Measurements from ENCODE around the gene TVP23C.
"Not testable (repeated sequence)": the region's sequence is repeated elsewhere in the genome, so short reads cannot be mapped to it uniquely, and the experiment has no call there.

TVP23C gene

GRCh38 chr17:15561439-15561838 lies 1.8 kb downstream of the TVP23C start:
- H3K9ac ChIP-seq (ENCODE audit: low read length); H3K4me1 ChIP-seq (ENCODE audit: control insufficient read depth, insufficient read depth, low read length); H3K27ac ChIP-seq (ENCODE audit: low read depth, low read length); H3K4me3 ChIP-seq (ENCODE audit: low read length); H3K27me3 ChIP-seq (ENCODE audit: control insufficient read depth, insufficient read depth, low read length); H3K36me3 ChIP-seq (ENCODE audit: control insufficient read depth, insufficient read depth, low read length): not testable (repeated sequence)

GRCh38 chr17:15558403-15559105 lies 4.7 kb downstream of the TVP23C start:
- not testable (repeated sequence) for H3K9ac ChIP-seq (ENCODE audit: low read length); H3K4me3 ChIP-seq (ENCODE audit: low read length); H3K27me3 ChIP-seq (ENCODE audit: control insufficient read depth, insufficient read depth, low read length); H3K36me3 ChIP-seq (ENCODE audit: control insufficient read depth, insufficient read depth, low read length); H3K4me1 ChIP-seq (ENCODE audit: control insufficient read depth, insufficient read depth, low read length); H3K27ac ChIP-seq (ENCODE audit: low read depth, low read length)

GRCh38 chr17:15557334-15557832 lies 5.9 kb downstream of the TVP23C start:
- not testable (repeated sequence) for H3K9ac ChIP-seq (ENCODE audit: low read length); H3K27ac ChIP-seq (ENCODE audit: low read depth, low read length); H3K36me3 ChIP-seq (ENCODE audit: control insufficient read depth, insufficient read depth, low read length); H3K4me3 ChIP-seq (ENCODE audit: low read length); H3K27me3 ChIP-seq (ENCODE audit: control insufficient read depth, insufficient read depth, low read length); H3K4me1 ChIP-seq (ENCODE audit: control insufficient read depth, insufficient read depth, low read length)

GRCh38 chr17:15552932-15553331 lies 10.4 kb downstream of the TVP23C start:
- H3K4me1 ChIP-seq (ENCODE audit: control insufficient read depth, insufficient read depth, low read length); H3K27ac ChIP-seq (ENCODE audit: low read depth, low read length); H3K27me3 ChIP-seq (ENCODE audit: control insufficient read depth, insufficient read depth, low read length); H3K9ac ChIP-seq (ENCODE audit: low read length); H3K4me3 ChIP-seq (ENCODE audit: low read length); H3K36me3 ChIP-seq (ENCODE audit: control insufficient read depth, insufficient read depth, low read length): not testable (repeated sequence)

DNA sequence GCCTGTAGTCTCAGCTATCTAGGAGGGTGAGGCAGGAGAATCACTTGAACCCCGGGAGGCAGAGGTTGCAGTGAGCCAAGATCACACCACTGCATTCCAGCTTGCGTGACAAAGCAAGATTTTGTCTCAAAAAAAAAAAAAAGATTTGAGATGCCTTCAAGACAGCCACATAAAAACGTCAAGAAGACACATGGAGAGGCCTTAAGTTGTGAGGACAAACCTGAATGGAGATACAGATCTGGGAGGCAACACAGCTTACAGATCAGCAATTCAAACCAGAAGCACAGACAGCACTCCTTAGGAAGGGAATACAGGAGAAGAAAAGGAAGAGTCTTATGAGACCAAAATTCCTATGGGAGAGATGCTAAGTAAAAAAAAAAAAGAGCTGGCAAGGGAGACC lies 13.7 kb downstream of the TVP23C start:
- H3K9ac ChIP-seq (ENCODE audit: low read length); H3K4me1 ChIP-seq (ENCODE audit: control insufficient read depth, insufficient read depth, low read length); H3K27ac ChIP-seq (ENCODE audit: low read depth, low read length); H3K27me3 ChIP-seq (ENCODE audit: control insufficient read depth, insufficient read depth, low read length); H3K4me3 ChIP-seq (ENCODE audit: low read length); H3K36me3 ChIP-seq (ENCODE audit: control insufficient read depth, insufficient read depth, low read length): not testable (repeated sequence)

GRCh38 chr17:15546604-15547003 lies 16.7 kb downstream of the TVP23C start:
- not testable (repeated sequence) for H3K9ac ChIP-seq (ENCODE audit: low read length); H3K27ac ChIP-seq (ENCODE audit: low read depth, low read length); H3K27me3 ChIP-seq (ENCODE audit: control insufficient read depth, insufficient read depth, low read length); H3K4me1 ChIP-seq (ENCODE audit: control insufficient read depth, insufficient read depth, low read length); H3K36me3 ChIP-seq (ENCODE audit: control insufficient read depth, insufficient read depth, low read length); H3K4me3 ChIP-seq (ENCODE audit: low read length)

DNA sequence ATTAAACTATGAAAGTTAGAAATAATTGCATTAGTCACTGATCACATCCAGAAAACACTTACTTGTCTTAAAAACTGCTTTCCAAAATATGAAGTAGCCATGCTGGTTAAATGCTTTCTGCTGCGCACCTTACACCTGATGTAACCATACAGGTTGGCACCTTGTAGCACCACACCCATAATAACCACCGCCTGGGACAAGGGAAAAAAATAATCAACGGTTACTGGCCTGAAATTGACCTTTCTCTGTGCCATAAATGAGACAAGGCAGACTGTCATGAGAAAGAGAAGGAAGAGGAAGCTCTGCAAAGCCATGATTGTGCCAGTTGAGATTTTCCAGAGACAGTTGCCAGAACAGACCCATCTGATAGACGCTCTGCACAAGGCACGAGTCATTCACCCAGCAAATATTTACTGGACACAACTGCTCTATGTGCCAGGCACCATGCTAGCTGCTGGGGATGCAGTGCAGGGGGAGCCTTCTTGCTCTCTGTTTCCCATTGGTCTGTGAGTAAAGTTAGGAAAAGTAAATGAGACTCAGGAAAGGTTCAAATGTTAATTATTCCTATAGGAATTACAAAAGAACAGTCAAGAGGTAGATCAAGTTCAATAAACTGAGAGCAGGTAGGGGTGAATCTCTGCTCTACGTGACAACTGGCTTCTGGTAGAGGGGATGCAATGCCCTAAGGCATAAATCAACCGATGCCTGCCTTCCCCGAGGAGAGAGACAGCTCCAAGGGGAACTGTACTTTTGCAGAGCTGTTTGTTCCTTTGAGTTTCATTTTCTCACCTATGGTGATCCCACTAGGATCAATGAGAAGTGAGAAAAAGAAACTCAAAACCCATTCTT lies 22.7 kb downstream of the TVP23C start:
- not testable (repeated sequence) for H3K9ac ChIP-seq (ENCODE audit: low read length); H3K36me3 ChIP-seq (ENCODE audit: control insufficient read depth, insufficient read depth, low read length); H3K4me1 ChIP-seq (ENCODE audit: control insufficient read depth, insufficient read depth, low read length); H3K27ac ChIP-seq (ENCODE audit: low read depth, low read length); H3K27me3 ChIP-seq (ENCODE audit: control insufficient read depth, insufficient read depth, low read length); H3K4me3 ChIP-seq (ENCODE audit: low read length)

DNA sequence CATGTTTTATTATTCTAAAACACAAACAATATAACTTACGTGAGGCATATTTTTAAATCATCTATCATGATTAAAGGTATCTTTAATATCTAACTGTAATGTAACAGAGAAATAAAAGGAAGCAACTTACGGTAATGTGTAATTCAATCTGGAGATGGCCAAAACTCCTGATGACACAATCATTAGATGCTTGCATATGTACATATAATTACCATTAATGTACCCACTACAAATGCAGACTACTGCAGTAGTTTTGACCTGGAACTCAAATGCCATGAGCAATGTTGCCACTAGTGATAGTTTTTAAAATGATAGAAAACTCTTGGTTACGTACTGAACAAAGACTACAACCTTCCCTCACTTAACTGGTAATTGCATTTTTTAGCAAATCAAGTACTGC lies 30.2 kb downstream of the TVP23C start:
- not testable (repeated sequence) for H3K9ac ChIP-seq (ENCODE audit: low read length); H3K27ac ChIP-seq (ENCODE audit: low read depth, low read length); H3K27me3 ChIP-seq (ENCODE audit: control insufficient read depth, insufficient read depth, low read length); H3K4me3 ChIP-seq (ENCODE audit: low read length); H3K4me1 ChIP-seq (ENCODE audit: control insufficient read depth, insufficient read depth, low read length); H3K36me3 ChIP-seq (ENCODE audit: control insufficient read depth, insufficient read depth, low read length)

GRCh38 chr17:15526292-15527218 lies 36.7 kb downstream of the TVP23C start:
- not testable (repeated sequence) for H3K36me3 ChIP-seq (ENCODE audit: control insufficient read depth, insufficient read depth, low read length); H3K4me3 ChIP-seq (ENCODE audit: low read length); H3K27me3 ChIP-seq (ENCODE audit: control insufficient read depth, insufficient read depth, low read length); H3K27ac ChIP-seq (ENCODE audit: low read depth, low read length); H3K9ac ChIP-seq (ENCODE audit: low read length); H3K4me1 ChIP-seq (ENCODE audit: control insufficient read depth, insufficient read depth, low read length)

- H3K27me3 ChIP-seq (ENCODE audit: control insufficient read depth, insufficient read depth, low read length); H3K27ac ChIP-seq (ENCODE audit: low read depth, low read length); H3K4me1 ChIP-seq (ENCODE audit: control insufficient read depth, insufficient read depth, low read length); H3K36me3 ChIP-seq (ENCODE audit: control insufficient read depth, insufficient read depth, low read length); H3K9ac ChIP-seq (ENCODE audit: low read length); H3K4me3 ChIP-seq (ENCODE audit: low read length): not testable (repeated sequence)
Measured at GRCh38 chr17:15524990-15525985, 38.0 kb downstream of the TVP23C start.

- Histone ChIP-seq H3K9ac (ENCODE audit: low read length) (no peak overlapping the region), H3K27ac (ENCODE audit: low read depth, low read length) (no peak overlapping the region), H3K27me3 (ENCODE audit: control insufficient read depth, insufficient read depth, low read length) (no peaks in the 10 kb centered on the region), H3K4me1 (ENCODE audit: control insufficient read depth, insufficient read depth, low read length) (peaks cover 13% of the 10 kb centered on the region), H3K4me3 (ENCODE audit: low read length) (no peak overlapping the region), H3K36me3 (ENCODE audit: control insufficient read depth, insufficient read depth, low read length) (peaks cover 2% of the 10 kb centered on the region)
Measured at GRCh38 chr17:15516150-15516549, 47.1 kb downstream of the TVP23C start.
